Peyer's patch (tissue), 4 donors: ENCODE measurements around the gene RFX4. TPM values are rescaled to one million over a fixed set of nuclear protein-coding genes. Genes with fewer than 3 reads are reported as not detected.

Source experiments
- DNase-seq, 3 donors: peaks; one replicate each; pipeline ENCODE4 v3.0.0-alpha.2; 2017 to 2019
- H3K27ac ChIP-seq, 4 donors: fragments of 200-600 bp; sonication (generic); one replicate each; pipeline ENCODE4 v1.5.1; 2016 to 2019
- H3K27me3 ChIP-seq, 2 donors: fragments of 200-600 bp; sonication (generic); one replicate each; pipeline ENCODE4 v1.5.1; 2019
- H3K36me3 ChIP-seq, 3 donors: fragments of 200-600 bp; sonication (generic); one replicate each; pipeline ENCODE4 v1.5.1; 2016 to 2019
- H3K4me1 ChIP-seq, 4 donors: fragments of 200-600 bp; sonication (generic); one replicate each; pipeline ENCODE4 v1.5.1; 2016 to 2019
- H3K4me3 ChIP-seq, 4 donors: fragments of 200-600 bp; sonication (generic); 1 replicate in 3 of 4; 2 replicates in 1 of 4; pipeline ENCODE4 v1.5.1; 2016 to 2019; ENCODE audit warnings: mild to moderate bottlenecking in 1 of 4
- H3K9me3 ChIP-seq, 4 donors: fragments of 200-600 bp; sonication (generic); one replicate each; pipeline ENCODE4 v1.5.1; 2016 to 2019; ENCODE audit warnings: mild to moderate bottlenecking in 1 of 4
- CTCF ChIP-seq, 6 experiments: fragments of 450-650 bp in 4 of 6; fragments of 200-600 bp in 2 of 6; sonication (generic) in 1 of 6; IDR thresholded peaks; one replicate each; pipeline ENCODE4 v1.5.1; 2017 to 2019; ENCODE audit warnings: antibody characterized with exemption in 6 of 6, mild to moderate bottlenecking in 3 of 6, moderate library complexity in 1 of 6
- POLR2A ChIP-seq, 2 donors: fragments of 450-650 bp; IDR thresholded peaks; one replicate each; pipeline ENCODE4 v1.5.1; 2017; ENCODE audit warnings: antibody characterized with exemption in 2 of 2, mild to moderate bottlenecking in 2 of 2, moderate library complexity in 2 of 2
- total RNA-seq, 4 donors: library from RNA; depleted of rRNA; stranded (reverse); fragments of >200 nt; gene quantifications; one replicate each; pipeline ENCODE4 v1.1.0, GENCODE V29; 2016

The RFX4 gene
- total RNA-seq, 4 donors from 2014 or later = not detected

- DNase-seq = no peak
- TF ChIP-seq CTCF (IDR thresholded peaks at IDR 0.05) (no peak), POLR2A (IDR thresholded peaks at IDR 0.05) (no peak)
- Histone ChIP-seq H3K9me3 (no peaks in the 10 kb centered on the region), H3K36me3 (no peaks in the 10 kb centered on the region), H3K4me3 (no peak overlapping the region), H3K4me1 (no peaks in the 10 kb centered on the region), H3K27ac (no peak overlapping the region), H3K27me3 (no peaks in the 10 kb centered on the region)
Measured at GRCh38 chr12:106566771-106567170, 16.0 kb upstream of the RFX4 start.

GRCh38 chr12:106573239-106573638, 9.6 kb upstream of the RFX4 start:
- Histone ChIP-seq H3K27ac (no peak overlapping the region), H3K4me1 (no peaks in the 10 kb centered on the region), H3K27me3 (no peaks in the 10 kb centered on the region), H3K4me3 (no peak overlapping the region), H3K36me3 (no peaks in the 10 kb centered on the region), H3K9me3 (no peaks in the 10 kb centered on the region)
- TF ChIP-seq CTCF (IDR thresholded peaks at IDR 0.05) (no peak), POLR2A (IDR thresholded peaks at IDR 0.05) (no peak)
- no peak for DNase-seq

- no peak for TF ChIP-seq POLR2A (IDR thresholded peaks at IDR 0.05)
- no peak for TF ChIP-seq CTCF (IDR thresholded peaks at IDR 0.05)
- Histone ChIP-seq H3K4me1 (peaks cover 0 to 12% (median 1%) of the 10 kb centered on the region in 4 donors), H3K9me3 (no peaks in the 10 kb centered on the region), H3K36me3 (no peaks in the 10 kb centered on the region), H3K27ac (no peak overlapping the region), H3K4me3 (no peak overlapping the region), H3K27me3 (peaks cover 0 to 28% of the 10 kb centered on the region in 2 donors)
- DNase-seq = no peak
Measured at GRCh38 chr12:106576848-106577247, 6.0 kb upstream of the RFX4 start.

- peaks cover 0 to 58% of the 10 kb centered on the region in 2 donors for H3K27me3 ChIP-seq
Measured at GRCh38 chr12:106580671-106581508, 1.9 kb upstream of the RFX4 start.

GRCh38 chr12:106581543-106582248, 1.1 kb upstream of the RFX4 start:
- DNase-seq = no peak
- peak overlapping the region in 2 of 4 donors; percentile 6 to 31 for H3K4me3 ChIP-seq
- TF ChIP-seq CTCF (IDR thresholded peaks at IDR 0.05) (no peak), POLR2A (IDR thresholded peaks at IDR 0.05) (no peak)
- H3K4me1 ChIP-seq = peaks cover 0 to 50% (median 1%) of the 10 kb centered on the region in 4 donors
- H3K27ac ChIP-seq = no peak overlapping the region
- H3K9me3 ChIP-seq = no peaks in the 10 kb centered on the region
- H3K27me3 ChIP-seq = peaks cover 0 to 66% of the 10 kb centered on the region in 2 donors
- H3K36me3 ChIP-seq = no peaks in the 10 kb centered on the region

More at GRCh38 chr12:106580671-106581508, 1.9 kb upstream of the RFX4 start:
- peak overlapping the region in 2 of 4 donors; percentile 6 to 31 for H3K4me3 ChIP-seq
- H3K36me3 ChIP-seq = no peaks in the 10 kb centered on the region
- H3K4me1 ChIP-seq = peaks cover 0 to 42% (median 1%) of the 10 kb centered on the region in 4 donors
- TF ChIP-seq CTCF (IDR thresholded peaks at IDR 0.05) = no peak
- no peak for TF ChIP-seq POLR2A (IDR thresholded peaks at IDR 0.05)
- DNase-seq = no peak
- no peak overlapping the region for H3K27ac ChIP-seq
- no peaks in the 10 kb centered on the region for H3K9me3 ChIP-seq
